ENCODE results near the gene BDNF. TPM values are rescaled to one million over a fixed set of nuclear protein-coding genes. Genes with fewer than 3 reads are reported as not detected.

BDNF gene
- total RNA-seq, 4 donors from 2014 or later = 0.14 to 0.64 TPM; not detected in 2

DNA sequence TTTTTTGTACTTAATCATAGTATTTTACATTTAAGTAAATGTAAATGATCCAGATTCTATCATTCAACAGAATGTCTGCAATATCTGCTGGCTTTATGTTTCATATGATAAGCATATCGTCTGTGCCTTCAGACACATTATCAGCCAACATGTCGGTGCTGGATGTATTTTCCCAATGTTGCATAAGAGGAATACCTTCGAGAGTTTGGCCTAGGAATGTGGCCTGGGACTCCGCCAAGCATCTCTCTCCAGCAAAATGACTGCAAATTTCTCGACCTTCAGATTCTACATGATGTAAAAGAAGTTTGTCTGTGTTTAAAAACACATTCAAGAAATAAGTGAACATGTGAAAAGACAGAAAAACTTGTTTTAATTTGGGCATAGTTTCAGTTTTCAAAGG lies 6.9 kb downstream of the BDNF start:
- no peak overlapping the region for H3K4me3 ChIP-seq
- WGBS, 2 donors (ENCODE audit: low coverage in 1 of 2) = 78 to 94% methylated on average over 4 to 5 of the region's 5 CpGs
- intact Hi-C loops (cut with DNase I; ENCODE audit: low total_unique reads) (no loop called here), in situ Hi-C loops (cut with MboI; ENCODE audit: low pct_ligation_motif_present in 1 of 4, low pct_unique_long_range_greater_than_20kb in 1 of 4, low sequenced_read_pairs in 3 of 4) (loop anchor here (10.0 to 25.0 kb wide), 5 partner anchors 594 to 1644 kb away; no protein-coding TSS in a partner anchor)
- no peaks in the 10 kb centered on the region for H3K9me3 ChIP-seq
- no peak overlapping the region for H3K27ac ChIP-seq
- DNase-seq = no peak
- H3K27me3 ChIP-seq = peaks cover 35% of the 10 kb centered on the region
- H3K4me1 ChIP-seq = no peaks in the 10 kb centered on the region
- no peak for TF ChIP-seq POLR2A (IDR thresholded peaks at IDR 0.05)
- TF ChIP-seq EP300 (IDR thresholded peaks at IDR 0.05; ENCODE audit: low read depth) = no peak
- TF ChIP-seq, protein P1, sequence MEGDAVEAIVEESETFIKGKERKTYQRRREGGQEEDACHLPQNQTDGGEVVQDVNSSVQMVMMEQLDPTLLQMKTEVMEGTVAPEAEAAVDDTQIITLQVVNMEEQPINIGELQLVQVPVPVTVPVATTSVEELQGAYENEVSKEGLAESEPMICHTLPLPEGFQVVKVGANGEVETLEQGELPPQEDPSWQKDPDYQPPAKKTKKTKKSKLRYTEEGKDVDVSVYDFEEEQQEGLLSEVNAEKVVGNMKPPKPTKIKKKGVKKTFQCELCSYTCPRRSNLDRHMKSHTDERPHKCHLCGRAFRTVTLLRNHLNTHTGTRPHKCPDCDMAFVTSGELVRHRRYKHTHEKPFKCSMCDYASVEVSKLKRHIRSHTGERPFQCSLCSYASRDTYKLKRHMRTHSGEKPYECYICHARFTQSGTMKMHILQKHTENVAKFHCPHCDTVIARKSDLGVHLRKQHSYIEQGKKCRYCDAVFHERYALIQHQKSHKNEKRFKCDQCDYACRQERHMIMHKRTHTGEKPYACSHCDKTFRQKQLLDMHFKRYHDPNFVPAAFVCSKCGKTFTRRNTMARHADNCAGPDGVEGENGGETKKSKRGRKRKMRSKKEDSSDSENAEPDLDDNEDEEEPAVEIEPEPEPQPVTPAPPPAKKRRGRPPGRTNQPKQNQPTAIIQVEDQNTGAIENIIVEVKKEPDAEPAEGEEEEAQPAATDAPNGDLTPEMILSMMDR (IDR thresholded peaks at IDR 0.05) = no peak
- no peak for TF ChIP-seq POLR2AphosphoS5 (IDR thresholded peaks at IDR 0.05)
- H3K36me3 ChIP-seq = no peaks in the 10 kb centered on the region

GRCh38 chr11:27692781-27693180 lies 7.5 kb downstream of the BDNF start:
- WGBS, 2 donors (ENCODE audit: low coverage in 1 of 2) = 85 to 90% methylated on average over 2 of the region's 2 CpGs

DNA sequence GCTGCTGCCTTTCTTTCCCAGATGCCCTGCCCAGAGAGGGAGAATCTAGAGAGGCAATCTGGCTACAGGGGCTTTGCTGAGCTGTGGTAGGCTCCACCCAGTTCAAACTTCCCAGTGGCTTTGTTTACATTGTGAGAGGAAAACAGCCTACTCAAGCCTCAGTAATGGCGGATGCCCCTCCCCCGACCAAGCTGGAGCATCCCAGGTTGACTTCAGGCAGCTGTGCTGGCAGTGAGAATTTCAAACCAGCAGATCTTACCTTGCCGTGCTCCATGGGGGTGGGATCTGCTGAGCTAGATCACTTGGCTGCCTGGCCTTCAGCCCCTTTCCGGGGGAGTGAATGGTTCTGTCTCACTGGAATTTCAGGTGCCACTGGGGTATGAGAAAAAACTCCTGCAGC lies 12.2 kb downstream of the BDNF start:
- intact Hi-C loops (cut with DNase I; ENCODE audit: low total_unique reads) = no loop called here
- in situ Hi-C loops (cut with MboI; ENCODE audit: low pct_ligation_motif_present in 1 of 4, low pct_unique_long_range_greater_than_20kb in 1 of 4, low sequenced_read_pairs in 3 of 4) = loop anchor here (25.0 kb wide), 4 partner anchors 599 to 1649 kb away; no protein-coding TSS in a partner anchor
- Histone ChIP-seq H3K27ac (no peak overlapping the region), H3K27me3 (no peaks in the 10 kb centered on the region), H3K9me3 (no peaks in the 10 kb centered on the region), H3K4me1 (no peaks in the 10 kb centered on the region), H3K36me3 (no peaks in the 10 kb centered on the region), H3K4me3 (no peak overlapping the region)
- WGBS, 2 donors (ENCODE audit: low coverage in 1 of 2) = 83% methylated on average over 4 of the region's 4 CpGs; no CpG with 5 or more reads in 1 of the 2 donors
- no peak for DNase-seq
- TF ChIP-seq, protein P1 (IDR thresholded peaks at IDR 0.05) = no peak
- no peak for TF ChIP-seq EP300 (IDR thresholded peaks at IDR 0.05; ENCODE audit: low read depth)
- no peak for TF ChIP-seq POLR2A (IDR thresholded peaks at IDR 0.05)
- TF ChIP-seq POLR2AphosphoS5 (IDR thresholded peaks at IDR 0.05) = no peak

More at GRCh38 chr11:27692781-27693180, 7.5 kb downstream of the BDNF start:
- TF ChIP-seq, protein P1 (IDR thresholded peaks at IDR 0.05) = no peak
- no peak for TF ChIP-seq POLR2A (IDR thresholded peaks at IDR 0.05)
- no peak for TF ChIP-seq EP300 (IDR thresholded peaks at IDR 0.05; ENCODE audit: low read depth)
- TF ChIP-seq POLR2AphosphoS5 (IDR thresholded peaks at IDR 0.05) = no peak
- H3K36me3 ChIP-seq = no peaks in the 10 kb centered on the region
- no peak for DNase-seq
- no peaks in the 10 kb centered on the region for H3K9me3 ChIP-seq
- H3K4me1 ChIP-seq = no peaks in the 10 kb centered on the region
- in situ Hi-C loops (cut with MboI; ENCODE audit: low pct_ligation_motif_present in 1 of 4, low pct_unique_long_range_greater_than_20kb in 1 of 4, low sequenced_read_pairs in 3 of 4) (loop anchor here (10.0 to 25.0 kb wide), 5 partner anchors 595 to 1645 kb away; no protein-coding TSS in a partner anchor), intact Hi-C loops (cut with DNase I; ENCODE audit: low total_unique reads) (no loop called here)
- H3K4me3 ChIP-seq = no peak overlapping the region
- peaks cover 28% of the 10 kb centered on the region for H3K27me3 ChIP-seq
- no peak overlapping the region for H3K27ac ChIP-seq

DNA sequence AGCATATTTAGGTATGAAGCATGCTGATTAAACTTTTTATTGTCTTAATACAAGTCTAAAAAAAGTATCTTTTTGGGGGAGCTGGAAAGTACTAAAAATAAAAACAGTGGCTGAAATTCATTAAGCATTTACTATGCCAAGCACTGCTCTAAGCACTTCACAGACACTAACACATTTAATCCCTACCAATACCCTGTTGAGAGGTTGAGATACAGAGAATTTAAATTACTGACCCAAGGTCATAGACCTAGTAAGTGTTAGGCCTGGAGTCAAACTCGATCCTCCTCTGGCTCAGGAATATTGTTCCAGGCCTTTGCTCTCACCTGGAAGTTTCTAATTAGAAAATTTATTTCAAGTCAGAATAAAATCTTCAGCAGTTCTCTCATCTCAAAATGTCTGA lies 18.6 kb downstream of the BDNF start:
- Histone ChIP-seq H3K4me1 (no peaks in the 10 kb centered on the region), H3K9me3 (no peaks in the 10 kb centered on the region), H3K36me3 (no peaks in the 10 kb centered on the region), H3K4me3 (no peak overlapping the region), H3K27ac (no peak overlapping the region), H3K27me3 (no peaks in the 10 kb centered on the region)
- no peak for DNase-seq
- intact Hi-C loops (cut with DNase I; ENCODE audit: low total_unique reads) = no loop called here
- 30 to 58% methylated on average over 1 of the region's 1 CpG for WGBS, 2 donors (ENCODE audit: low coverage in 1 of 2)
- in situ Hi-C loops (cut with MboI; ENCODE audit: low pct_ligation_motif_present in 1 of 4, low pct_unique_long_range_greater_than_20kb in 1 of 4, low sequenced_read_pairs in 3 of 4) = loop anchor here (25.0 kb wide), 4 partner anchors 606 to 1656 kb away; no protein-coding TSS in a partner anchor
- TF ChIP-seq, protein P1 (IDR thresholded peaks at IDR 0.05) = no peak
- TF ChIP-seq EP300 (IDR thresholded peaks at IDR 0.05; ENCODE audit: low read depth) (no peak), POLR2A (IDR thresholded peaks at IDR 0.05) (no peak), POLR2AphosphoS5 (IDR thresholded peaks at IDR 0.05) (no peak)
